IPS DF 6.9 (cell line): ENCODE data around the gene MCCC2.
"Not testable (repeated sequence)": the region's sequence is repeated elsewhere in the genome, so short reads cannot be mapped to it uniquely, and the experiment has no call there.

Experiments
- DNase-seq: peaks from one replicate; pipeline ENCODE4 v3.0.0-alpha.2; 2013; ENCODE audit warnings: low read depth, low spot score
- H3K27ac ChIP-seq: one replicate; pipeline ENCODE4 v1.5.1; 2013; ENCODE audit warnings: low read length, control low read depth
- H3K27me3 ChIP-seq: 2 replicates; pipeline ENCODE4 v1.6.1; 2013; ENCODE audit warnings: mild to moderate bottlenecking, low read length; ENCODE audit not compliant: control insufficient read depth, insufficient read depth
- H3K36me3 ChIP-seq: 2 replicates; pipeline ENCODE4 v1.6.1; 2013; ENCODE audit warnings: low read length; ENCODE audit not compliant: control insufficient read depth, insufficient read depth
- H3K4me1 ChIP-seq: 2 replicates; pipeline ENCODE4 v1.6.1; 2013; ENCODE audit warnings: low read length; ENCODE audit not compliant: control insufficient read depth, insufficient read depth
- H3K4me3 ChIP-seq: 2 replicates; pipeline ENCODE4 v1.5.1; 2013; ENCODE audit warnings: mild to moderate bottlenecking, low read length
- H3K9me3 ChIP-seq: 2 replicates; pipeline ENCODE4 v1.6.1; 2013; ENCODE audit warnings: low read length, inconsistent platforms; ENCODE audit not compliant: control insufficient read depth, insufficient read depth
- WGBS: extraction: QIAGEN DNeasy Blood & Tissue Kit; methylation state at CpG from one replicate; pipeline ENCODE4 v1.1.7; 2013; ENCODE audit warnings: mixed read lengths, missing lambda C conversion rate; ENCODE audit not compliant: insufficient read length, insufficient coverage; 5-methylcytosine and 5-hydroxymethylcytosine counted together

The MCCC2 gene

DNA sequence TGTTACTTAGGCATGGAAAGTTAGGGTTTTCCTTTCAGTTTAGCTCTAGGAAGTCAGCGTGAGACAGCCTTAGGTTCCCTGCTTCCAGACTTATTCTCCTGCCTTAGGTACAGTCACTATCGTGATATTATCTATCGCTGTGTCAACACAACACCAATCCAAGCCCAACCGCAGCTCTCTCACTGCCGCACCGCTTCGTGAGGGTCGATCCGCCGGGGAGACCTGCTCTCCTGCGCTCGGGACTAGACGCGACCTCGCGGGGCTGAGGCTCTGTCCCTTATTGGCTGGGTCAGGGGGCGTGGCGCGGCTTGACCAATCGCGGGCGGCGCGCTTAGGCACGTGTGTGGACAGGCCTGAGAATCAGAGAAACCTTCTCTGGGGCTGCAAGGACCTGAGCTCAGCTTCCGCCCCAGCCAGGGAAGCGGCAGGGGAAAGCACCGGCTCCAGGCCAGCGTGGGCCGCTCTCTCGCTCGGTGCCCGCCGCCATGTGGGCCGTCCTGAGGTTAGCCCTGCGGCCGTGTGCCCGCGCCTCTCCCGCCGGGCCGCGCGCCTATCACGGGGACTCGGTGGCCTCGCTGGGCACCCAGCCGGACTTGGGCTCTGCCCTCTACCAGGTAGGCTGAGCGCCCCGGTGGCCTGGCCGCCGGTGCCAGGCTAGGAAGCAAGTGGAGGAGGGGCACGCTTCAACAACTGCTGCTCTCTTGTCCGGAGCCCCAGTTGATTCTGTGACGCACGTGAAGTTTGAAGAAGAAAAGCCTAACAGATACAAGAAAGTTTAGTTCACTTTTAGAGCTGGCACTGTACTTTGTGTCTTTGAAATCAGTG is at the start of gene MCCC2:
MCCC2 (plus strand) TSS at position 400 of the 825 bp plus-strand sequence; CDS start at position 486, 86 bp downstream.
- peak; percentile 75 for DNase-seq
- Histone ChIP-seq H3K36me3 (no peaks in the 10 kb centered on the region), H3K27ac (no peak within 1 kb of the TSS), H3K4me3 (peak within 1 kb of the TSS; percentile 85; the same call in 1 of the 2 replicates), H3K4me1 (peaks cover 1% of the 10 kb centered on the region; the same call in 1 of the 2 replicates), H3K27me3 (no peaks in the 10 kb centered on the region), H3K9me3 (no peaks in the 10 kb centered on the region)
- no CpG with 5 or more reads among the region's 56 CpGs for WGBS

- Histone ChIP-seq H3K9me3 (no peaks in the 10 kb centered on the region), H3K27ac (no peak overlapping the region), H3K4me3 (no peak overlapping the region), H3K36me3 (no peaks in the 10 kb centered on the region; the same call in 1 of the 2 replicates), H3K4me1 (no peaks in the 10 kb centered on the region), H3K27me3 (no peaks in the 10 kb centered on the region)
- DNase-seq, result no peak
- WGBS, result no CpG with 5 or more reads among the region's 3 CpGs
Observed at GRCh38 chr5:71537687-71538086, 49.5 kb upstream of the MCCC2 start.

DNA sequence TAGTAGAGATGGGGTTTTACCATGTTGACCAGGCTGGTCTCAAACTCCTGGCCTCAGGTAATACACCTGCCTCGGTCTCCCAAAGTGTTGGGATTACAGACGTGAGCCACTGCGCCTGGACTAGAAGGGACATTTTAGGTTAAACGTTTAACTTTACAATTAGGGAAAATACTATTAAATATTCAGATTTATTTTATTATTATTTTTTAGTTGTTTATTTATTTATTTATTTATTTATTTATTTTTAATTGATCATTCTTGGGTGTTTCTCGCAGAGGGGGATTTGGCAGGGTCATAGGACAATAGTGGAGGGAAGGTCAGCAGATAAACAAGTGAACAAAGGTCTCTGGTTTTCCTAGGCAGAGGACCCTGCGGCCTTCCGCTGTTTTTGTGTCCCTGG is 36.3 kb upstream of the MCCC2 start:
- H3K4me1 ChIP-seq, H3K27ac ChIP-seq, DNase-seq, H3K9me3 ChIP-seq, H3K27me3 ChIP-seq, H3K4me3 ChIP-seq: not testable (repeated sequence)
- WGBS, result no CpG with 5 or more reads among the region's 7 CpGs
- H3K36me3 ChIP-seq, result peaks cover 12% of the 10 kb centered on the region; the same call in 1 of the 2 replicates

DNA sequence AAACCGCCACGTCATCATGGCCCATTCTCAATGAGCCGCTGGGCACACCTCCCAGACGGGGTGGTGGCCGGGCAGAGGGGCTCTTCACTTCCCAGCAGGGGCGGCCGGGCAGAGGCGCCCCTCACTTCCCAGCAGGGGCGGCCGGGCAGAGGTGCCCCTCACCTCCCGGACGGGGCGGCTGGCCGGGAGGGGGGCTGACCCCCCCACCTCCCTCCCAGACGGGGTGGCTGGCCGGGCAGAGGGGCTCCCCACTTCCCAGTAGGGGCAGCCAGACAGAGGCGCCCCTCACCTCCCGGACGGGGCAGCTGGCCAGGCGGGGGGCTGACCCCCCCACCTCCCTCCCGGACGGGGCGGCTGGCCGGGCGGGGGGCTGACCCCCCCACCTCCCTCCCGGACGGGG is 35.6 kb upstream of the MCCC2 start:
- not testable (repeated sequence) for H3K4me1 ChIP-seq, H3K27ac ChIP-seq, H3K4me3 ChIP-seq, DNase-seq, H3K27me3 ChIP-seq, H3K9me3 ChIP-seq
- peaks cover 12% of the 10 kb centered on the region; the same call in 1 of the 2 replicates for H3K36me3 ChIP-seq
- WGBS, result no CpG with 5 or more reads among the region's 27 CpGs

DNA sequence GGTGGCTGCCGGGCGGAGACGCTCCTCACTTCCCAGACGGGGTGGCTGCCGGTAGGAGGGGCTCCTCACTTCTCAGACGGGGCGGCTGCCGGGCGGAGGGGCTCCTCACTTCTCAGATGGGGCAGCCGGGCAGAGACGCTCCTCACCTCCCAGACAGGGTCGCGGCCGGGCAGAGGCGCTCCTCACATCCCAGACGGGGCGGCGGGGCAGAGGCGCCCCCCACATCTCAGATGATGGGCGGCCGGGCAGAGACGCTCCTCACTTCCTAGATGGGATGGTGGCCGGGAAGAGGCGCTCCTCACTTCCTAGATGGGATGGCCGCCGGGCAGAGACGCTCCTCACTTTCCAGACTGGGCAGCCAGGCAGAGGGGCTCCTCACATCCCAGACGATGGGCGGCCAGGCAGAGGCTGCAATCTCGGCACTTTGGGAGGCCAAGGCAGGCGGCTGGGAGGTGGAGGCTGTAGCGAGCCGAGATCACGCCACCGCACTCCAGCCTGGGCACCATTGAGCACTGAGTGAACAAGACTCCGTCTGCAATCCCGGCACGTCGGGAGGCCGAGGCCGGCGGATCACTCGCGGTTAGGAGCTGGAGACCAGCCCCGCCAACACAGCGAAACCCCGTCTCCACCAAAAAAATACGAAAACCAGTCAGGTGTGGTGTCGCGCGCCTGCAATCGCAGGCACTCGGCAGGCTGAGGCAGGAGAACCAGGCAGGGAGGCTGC is 35.0 kb upstream of the MCCC2 start:
- not testable (repeated sequence) for H3K27ac ChIP-seq, DNase-seq, H3K9me3 ChIP-seq, H3K4me1 ChIP-seq, H3K4me3 ChIP-seq, H3K27me3 ChIP-seq
- peaks cover 12% of the 10 kb centered on the region; the same call in 1 of the 2 replicates for H3K36me3 ChIP-seq
- no CpG with 5 or more reads among the region's 53 CpGs for WGBS

DNA sequence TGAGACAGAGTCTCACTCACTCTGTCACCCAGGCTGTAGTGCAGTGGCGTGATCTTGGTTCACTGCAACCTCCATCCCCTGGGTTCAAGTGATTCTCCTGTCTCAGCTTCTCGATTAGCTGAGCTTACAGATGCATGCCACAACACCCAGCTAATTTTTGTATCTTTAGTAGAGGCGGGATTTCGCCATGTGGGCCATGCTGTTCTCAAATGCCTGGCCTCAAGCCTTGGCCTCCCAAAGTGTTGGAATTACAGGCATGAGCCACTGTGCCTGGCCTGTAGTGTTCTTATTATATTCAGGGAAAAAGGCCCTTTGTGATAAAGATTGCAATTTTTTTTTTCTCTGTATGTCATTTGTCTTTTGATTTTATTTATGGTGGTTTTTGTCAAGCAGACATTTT is 24.0 kb upstream of the MCCC2 start:
- H3K27ac ChIP-seq, result no peak overlapping the region
- H3K4me1 ChIP-seq, result no peaks in the 10 kb centered on the region
- no peaks in the 10 kb centered on the region; the same call in 1 of the 2 replicates for H3K36me3 ChIP-seq
- no peaks in the 10 kb centered on the region for H3K9me3 ChIP-seq
- H3K4me3 ChIP-seq, result no peak overlapping the region
- WGBS, result no CpG with 5 or more reads among the region's 4 CpGs
- DNase-seq, result no peak
- no peaks in the 10 kb centered on the region for H3K27me3 ChIP-seq

DNA sequence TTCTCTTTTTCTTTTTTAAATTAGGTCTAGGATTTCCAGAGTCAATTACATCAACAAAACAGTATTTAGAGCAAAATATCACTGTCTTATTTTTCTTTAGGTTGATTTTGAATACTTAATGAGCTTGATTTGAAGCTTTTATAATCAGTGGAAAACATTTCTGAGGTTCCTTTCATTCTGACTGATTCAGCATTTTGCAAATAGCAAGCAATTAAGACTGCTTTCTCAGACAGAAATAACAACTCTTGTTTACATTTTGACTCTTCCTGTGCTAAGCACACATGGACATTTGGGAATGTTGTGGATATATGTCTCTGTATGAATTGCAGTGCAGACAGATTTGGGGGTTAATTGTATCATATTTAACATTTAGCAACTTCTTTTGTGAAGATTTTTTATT is 22.2 kb upstream of the MCCC2 start:
- H3K36me3 ChIP-seq, result no peaks in the 10 kb centered on the region; the same call in 1 of the 2 replicates

GRCh38 chr5:71569748-71570509 is 17.2 kb upstream of the MCCC2 start:
- no peak for DNase-seq
- WGBS, result no CpG with 5 or more reads among the region's 5 CpGs
- H3K27ac ChIP-seq, result no peak overlapping the region

More for the DNA sequence above, 22.2 kb upstream of the MCCC2 start:
- Histone ChIP-seq H3K4me3 (no peak overlapping the region), H3K4me1 (no peaks in the 10 kb centered on the region), H3K27me3 (no peaks in the 10 kb centered on the region), H3K9me3 (no peaks in the 10 kb centered on the region), H3K27ac (no peak overlapping the region)
- no peak for DNase-seq

GRCh38 chr5:71571811-71572210 is 15.3 kb upstream of the MCCC2 start:
- H3K4me1 ChIP-seq, H3K4me3 ChIP-seq, H3K27me3 ChIP-seq, H3K36me3 ChIP-seq, DNase-seq, H3K27ac ChIP-seq, H3K9me3 ChIP-seq: not testable (repeated sequence)
- no CpG with 5 or more reads among the region's 7 CpGs for WGBS

More at GRCh38 chr5:71569748-71570509, 17.2 kb upstream of the MCCC2 start:
- no peaks in the 10 kb centered on the region for H3K27me3 ChIP-seq
- no peaks in the 10 kb centered on the region for H3K4me1 ChIP-seq
- no peaks in the 10 kb centered on the region; the same call in 1 of the 2 replicates for H3K36me3 ChIP-seq
- H3K9me3 ChIP-seq, result no peaks in the 10 kb centered on the region
- no peak overlapping the region for H3K4me3 ChIP-seq

DNA sequence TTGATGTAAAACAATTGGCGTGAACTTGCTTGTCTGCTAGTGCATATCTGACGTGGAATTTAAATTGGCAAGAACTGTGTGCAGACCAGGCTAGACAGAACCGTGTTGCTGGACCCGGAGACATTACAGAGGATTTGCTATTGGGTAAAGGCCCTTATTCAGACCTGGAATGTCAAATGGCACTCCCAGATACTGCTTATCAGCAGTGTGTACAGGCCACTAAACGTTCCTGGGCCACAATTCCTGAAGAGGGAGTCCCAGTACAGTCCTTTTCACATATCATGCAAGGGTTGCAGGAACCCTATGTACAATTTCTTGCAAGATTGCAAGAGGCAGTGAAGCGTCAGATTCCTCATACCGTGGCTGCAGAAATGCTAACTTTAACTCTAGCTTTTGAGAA is 13.5 kb upstream of the MCCC2 start:
- Histone ChIP-seq H3K4me1 (no peaks in the 10 kb centered on the region), H3K27me3 (no peaks in the 10 kb centered on the region), H3K4me3 (no peak overlapping the region), H3K36me3 (no peaks in the 10 kb centered on the region), H3K9me3 (no peaks in the 10 kb centered on the region), H3K27ac (no peak overlapping the region)
- no CpG with 5 or more reads among the region's 7 CpGs for WGBS
- no peak for DNase-seq
